HG03575 (cell line): ENCODE results near the gene CTXN1.

ENCODE experiments used
- ATAC-seq: cut with Tn5 transposase; IDR thresholded peaks from one replicate; pipeline ENCODE4 v1.9.1; 2021; ENCODE audit not compliant: unreplicated experiment, insufficient number of reproducible peaks, low FRiP score; ENCODE audit errors: extremely low read depth

CTXN1 gene

GRCh38 chr19:7885818-7886217 lies 40.1 kb downstream of the CTXN1 start:
- no peak for ATAC-seq

DNA sequence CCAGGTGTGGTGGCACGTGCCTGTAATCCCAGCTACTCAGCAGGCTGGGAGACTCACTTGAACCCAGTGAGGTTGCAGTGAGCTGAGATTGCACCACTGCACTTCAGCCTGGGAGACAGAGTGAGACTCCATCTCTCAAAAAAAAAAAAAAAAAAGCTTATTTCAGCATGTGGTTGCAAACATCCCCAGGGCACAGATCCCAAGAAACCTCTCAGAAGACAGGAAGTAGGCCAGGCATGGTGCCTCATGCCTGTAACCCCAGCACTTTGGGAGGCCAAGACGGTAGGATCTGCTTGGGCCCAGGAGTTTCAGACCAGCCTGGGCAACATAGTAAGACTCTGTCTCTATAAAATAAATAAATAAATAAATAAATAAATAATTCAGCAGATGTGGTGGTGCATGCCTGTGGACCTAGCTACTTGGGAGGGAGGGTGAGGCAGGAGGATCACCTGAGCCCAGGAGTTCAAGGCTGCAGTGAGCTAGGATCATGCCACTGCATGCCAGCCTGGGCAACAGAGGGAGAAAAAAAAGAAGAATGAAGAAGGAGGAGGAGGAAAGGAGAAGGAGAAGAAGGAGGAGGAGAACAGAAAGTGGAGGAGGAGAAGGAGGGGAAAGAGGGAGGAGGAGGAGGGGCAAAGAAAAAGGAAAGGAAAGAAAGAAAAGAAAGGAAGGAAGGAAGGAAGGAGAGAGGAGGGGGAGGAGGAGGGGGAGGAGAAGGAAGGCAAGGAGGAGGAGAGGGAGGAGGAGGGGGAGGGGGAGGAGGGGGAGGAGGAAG lies 42.0 kb downstream of the CTXN1 start:
- no peak for ATAC-seq

DNA sequence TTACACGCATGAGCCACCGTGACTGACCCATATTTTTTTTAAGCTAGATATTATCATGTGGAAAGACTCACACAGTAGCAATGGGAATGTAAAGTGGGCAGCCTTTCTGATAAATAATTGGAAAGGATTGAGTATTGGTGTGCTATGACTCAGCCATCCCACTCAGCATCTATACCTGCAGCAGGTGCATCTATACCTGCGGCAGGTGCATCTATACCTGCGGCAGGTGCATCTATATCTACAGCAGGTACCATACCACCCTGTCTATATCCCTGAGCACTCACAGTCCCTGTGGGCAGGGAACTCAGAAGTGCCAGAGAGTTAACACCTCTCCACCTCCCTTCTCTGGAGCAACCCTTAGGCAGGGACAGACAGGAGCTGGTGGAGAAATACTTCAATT lies 42.8 kb downstream of the CTXN1 start:
- ATAC-seq, result no peak

- ATAC-seq, result no peak
Observed at GRCh38 chr19:7881910-7882309, 44.0 kb downstream of the CTXN1 start.

- ATAC-seq, result no peak
Observed at GRCh38 chr19:7879836-7880235, 46.1 kb downstream of the CTXN1 start.

- ATAC-seq, result no peak
Observed at GRCh38 chr19:7879111-7879807, 46.7 kb downstream of the CTXN1 start.

DNA sequence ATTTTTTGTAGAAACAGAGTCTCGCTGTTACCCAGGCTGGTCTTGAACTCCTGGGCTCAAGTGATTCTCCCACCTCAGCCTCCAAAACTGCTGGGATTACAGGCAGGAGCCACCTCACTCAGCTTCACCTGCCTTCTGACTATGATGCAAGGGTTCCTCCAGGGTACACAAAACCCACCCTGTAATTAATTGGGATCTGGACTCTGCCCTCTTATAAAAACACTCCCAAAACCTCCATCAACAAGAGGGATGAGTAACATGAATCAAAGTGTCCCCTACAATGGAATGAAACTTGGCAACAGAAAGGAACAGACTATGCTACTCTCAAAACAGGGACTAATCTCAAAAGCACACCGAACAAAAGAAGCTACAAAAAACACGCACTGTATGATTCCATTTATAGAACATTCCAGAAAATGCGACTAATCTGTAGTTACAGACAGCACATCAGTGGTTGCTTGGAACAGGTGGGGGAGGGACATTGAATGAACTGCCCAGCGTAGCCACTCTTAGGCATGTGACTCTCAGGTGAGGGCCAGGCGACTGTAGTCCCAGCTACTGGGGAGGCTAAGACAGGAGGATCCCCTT lies 48.6 kb downstream of the CTXN1 start:
- no peak for ATAC-seq

DNA sequence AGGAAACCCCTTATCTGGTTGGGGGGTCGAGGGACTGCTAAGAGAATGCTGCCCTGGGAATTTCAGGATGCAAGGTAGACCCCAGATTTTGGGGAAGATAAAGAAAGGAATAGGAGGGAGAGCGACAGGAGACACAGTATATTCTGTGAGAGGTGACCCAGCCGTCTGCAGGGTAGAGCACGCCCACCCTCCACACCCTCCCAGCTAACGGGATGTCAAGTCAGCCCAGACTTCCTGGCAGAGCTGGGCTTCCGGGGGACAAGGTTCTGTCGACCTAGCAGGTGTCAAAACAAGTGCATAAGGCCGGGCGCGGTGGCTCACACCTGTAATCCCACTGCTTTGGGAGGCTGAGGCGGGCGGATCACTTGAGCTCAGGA lies 51.0 kb downstream of the CTXN1 start:
- ATAC-seq, result no peak
